Nucleus accumbens (tissue), 56 donors: ENCODE data around the gene MS4A14.
"Not testable (repeated sequence)": the region's sequence is repeated elsewhere in the genome, so short reads cannot be mapped to it uniquely, and the experiment has no call there.

Experiments used
- DNase-seq, 56 donors: peaks; one replicate each; lab custom pipeline; 2025; lab: John Stamatoyannopoulos, UW

The MS4A14 gene, protein sequence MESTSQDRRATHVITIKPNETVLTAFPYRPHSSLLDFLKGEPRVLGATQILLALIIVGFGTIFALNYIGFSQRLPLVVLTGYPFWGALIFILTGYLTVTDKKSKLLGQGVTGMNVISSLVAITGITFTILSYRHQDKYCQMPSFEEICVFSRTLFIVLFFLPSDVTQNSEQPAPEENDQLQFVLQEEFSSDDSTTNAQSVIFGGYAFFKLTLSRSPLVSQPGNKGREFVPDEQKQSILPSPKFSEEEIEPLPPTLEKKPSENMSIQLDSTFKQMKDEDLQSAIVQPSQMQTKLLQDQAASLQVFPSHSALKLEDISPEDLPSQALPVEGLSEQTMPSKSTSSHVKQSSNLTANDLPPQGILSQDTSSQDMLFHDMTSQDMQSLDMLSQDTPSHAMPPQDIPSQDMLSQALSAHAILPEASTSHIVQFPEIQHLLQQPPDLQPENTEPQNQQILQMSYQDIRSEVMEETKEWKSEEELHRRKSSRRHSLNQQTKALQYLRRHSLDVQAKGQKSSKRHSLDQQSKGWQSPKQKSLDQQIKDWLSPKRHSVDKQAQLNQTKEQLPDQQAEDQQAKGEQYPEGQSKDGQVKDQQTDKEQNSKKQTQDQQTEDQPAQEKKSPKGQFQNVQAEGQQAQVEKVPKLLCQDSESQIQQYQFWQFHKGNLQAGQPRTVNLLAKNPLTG

DNA sequence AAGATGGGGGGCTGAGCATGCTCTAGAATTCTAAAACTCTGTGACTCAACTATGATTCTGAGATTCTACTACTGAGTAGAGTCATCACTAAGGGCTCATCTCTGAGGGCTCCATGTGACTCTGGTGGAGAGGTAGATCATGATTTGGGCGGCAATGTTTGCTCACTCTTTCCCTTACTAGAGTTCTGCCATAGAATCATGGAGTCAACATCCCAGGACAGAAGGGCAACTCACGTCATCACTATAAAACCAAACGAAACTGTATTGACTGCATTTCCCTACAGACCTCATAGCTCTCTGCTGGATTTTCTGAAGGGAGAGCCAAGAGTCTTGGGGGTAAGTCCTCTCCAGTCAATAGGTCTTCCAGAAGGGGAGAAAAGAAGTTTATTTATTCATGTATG, at the start of gene MS4A14:
TSS of gene MS4A14 (plus strand) at position 78 of the 400 bp plus-strand sequence. CDS start at position 198, 120 bp downstream.
- DNase-seq = no peak

DNA sequence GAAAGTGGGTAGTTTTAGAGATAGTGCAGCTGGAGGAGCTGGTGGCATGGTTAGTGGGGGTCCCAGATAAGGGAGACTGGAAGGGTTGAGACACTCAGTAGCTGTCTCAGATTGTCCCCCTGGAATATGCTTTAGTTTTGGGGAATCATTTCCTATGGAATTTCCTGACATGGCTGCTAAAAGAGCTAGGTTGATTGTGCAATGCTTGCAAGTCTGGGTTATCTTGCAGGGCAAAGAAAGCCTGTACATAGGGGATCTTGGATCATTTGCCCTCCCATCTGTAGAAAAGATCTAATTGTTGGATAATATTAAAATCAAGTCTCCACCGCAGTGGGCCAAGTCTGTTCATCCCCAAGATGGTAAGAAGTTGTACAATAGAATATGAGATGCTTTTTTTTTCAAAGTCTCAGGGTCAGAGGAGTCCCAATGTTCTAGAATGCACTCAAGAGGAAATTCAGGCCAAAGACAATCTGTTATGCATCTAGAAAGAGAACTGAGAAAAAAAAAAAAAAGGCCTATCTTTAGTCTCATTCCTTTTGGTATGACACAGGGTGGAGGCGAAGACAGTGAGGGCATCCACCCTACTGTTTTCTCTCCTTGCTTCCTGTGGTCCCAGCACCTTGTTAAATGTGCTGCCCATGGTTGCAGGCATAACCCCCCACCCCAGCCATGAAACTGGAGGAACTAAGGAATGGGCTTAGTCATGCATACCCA, 49.0 kb upstream of the MS4A14 start:
- no peak for DNase-seq

DNA sequence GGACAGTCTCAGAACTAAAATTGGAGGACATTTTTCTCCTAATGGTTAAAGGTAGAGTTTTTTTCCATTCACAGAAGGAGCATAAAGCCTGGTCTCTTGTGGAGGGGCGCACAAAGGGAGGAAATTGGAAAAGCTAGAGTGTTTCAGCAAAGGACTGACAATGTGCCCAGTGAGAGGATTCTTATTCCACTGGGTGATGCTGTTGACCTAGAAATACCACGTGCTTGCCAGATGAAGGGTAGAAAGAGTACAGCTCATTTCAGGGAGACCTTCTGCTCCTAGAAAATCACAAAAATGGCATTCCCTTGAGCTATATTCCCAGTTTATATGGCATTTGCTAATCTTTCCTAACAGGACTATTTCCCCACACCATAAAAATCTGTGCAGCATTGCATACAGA, 48.1 kb upstream of the MS4A14 start:
- no peak for DNase-seq

DNA sequence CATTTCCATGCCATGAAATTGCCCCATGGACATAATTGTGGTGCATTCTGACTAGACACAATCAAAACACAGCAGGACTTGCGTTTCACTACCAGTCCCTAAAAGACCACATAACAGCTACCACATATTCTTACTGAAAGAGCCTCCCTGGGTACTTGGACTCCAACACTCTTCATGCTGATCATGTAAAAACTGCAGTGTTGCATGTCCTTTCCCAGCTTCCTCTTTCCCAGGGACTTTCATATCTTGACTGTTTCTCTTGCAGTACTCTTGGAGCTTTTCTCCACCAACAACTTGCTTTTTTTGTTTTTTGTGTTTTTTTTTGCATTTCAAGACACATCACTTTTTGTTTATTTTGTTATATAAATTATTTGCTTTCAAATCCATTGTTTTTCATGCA, 46.3 kb upstream of the MS4A14 start:
- no peak for DNase-seq

DNA sequence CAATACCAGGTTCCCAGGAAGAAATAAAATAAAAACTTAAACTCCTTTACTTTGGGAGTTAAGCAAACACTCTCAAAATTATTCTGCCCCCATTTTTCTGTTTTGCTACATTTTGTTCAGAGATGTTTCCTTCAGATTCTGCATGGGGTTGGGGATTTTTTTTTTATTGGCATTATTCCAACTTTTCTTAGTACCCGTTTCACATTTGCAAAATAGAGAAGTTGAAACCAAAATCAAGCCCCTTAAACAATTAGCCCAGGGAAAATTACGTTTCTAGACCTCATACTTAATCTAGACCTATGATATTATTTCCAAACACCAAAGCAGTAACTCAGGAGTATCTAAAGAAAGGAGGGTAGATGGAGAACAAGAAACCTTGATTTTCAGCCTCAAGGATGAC, 38.5 kb upstream of the MS4A14 start:
- no peak for DNase-seq

DNA sequence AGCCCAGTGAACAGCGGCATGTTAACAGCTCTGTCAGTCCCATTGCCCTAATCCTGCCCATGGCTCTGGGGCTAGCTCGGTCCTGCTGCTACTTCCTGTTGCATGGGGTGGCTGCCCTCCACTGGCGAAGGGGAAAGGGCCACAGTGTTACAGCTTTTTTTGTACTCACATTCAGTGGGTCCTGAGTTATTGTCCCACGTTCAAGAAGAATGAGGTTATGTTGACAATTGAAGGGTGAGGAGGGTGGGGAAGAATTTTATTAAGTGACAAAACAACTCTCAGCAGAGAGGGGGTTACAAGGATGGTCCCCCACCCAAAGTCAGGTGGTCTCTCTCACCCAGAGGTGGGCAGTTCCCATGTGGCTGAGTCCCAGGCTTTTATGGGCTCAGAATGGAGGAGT, 35.6 kb upstream of the MS4A14 start:
- no peak for DNase-seq

DNA sequence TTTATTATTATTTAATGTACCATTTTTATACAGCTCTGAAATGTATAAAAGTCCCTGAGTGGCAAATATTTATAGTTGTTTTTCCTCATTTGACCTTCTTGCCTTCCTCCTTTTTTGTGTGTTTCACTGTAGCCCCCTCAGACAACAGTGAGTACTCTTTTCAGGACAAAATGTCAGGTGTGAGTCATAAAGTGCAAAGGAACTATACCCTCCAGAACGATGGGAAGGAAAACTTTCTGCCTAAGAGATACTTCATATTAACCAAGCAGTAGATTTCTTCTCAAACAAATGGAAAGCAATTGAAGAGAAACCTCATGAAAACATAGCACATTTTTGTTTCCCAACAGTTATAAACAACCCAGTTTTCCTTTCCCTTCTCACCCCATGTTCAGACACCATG, 34.0 kb upstream of the MS4A14 start:
- no peak for DNase-seq

DNA sequence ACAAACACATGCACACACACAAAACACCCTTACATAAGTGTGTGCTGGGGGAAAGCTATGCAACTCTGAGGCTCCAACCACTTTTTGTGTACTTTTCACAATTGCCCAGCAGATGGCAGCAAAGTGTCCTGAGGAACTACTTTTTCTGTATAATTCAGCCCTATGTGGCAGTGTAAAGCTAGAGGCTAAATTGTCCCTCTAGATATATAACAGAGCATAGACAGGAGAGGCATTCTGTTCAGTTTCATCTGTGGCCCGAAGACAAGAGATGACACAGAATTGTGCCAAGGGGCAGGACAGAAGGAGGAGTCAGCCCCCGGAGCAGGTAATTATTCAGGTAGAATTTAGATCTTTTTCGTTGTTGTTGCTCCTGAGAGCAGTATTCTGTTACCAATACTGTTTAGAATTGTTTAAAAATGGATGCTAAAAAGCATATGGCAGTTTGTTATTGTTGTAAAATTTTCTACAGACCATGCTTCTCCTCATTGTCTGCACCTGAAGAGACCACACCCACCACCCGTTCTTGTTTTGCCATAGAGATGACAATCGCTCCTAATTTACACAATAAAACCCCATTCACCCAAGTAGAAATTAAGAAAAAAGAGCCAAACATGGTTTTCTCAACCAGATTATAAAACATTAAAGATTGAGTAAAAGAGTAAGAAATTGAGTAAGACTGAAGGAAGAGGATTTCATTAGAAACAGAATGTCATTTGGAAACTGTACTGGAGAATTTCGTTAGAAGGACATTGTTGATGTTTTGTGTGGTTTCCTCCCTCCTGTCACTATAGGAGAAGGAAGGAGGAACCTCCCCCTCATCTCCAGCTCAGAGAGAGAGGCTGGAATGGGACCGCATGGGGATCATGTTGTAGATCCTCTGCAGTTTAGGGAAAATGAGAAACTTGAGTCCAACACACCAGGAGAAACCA, 32.5 kb upstream of the MS4A14 start:
- DNase-seq = peak in 32 of 56 donors; percentile 1 to 65 (median 20)

DNA sequence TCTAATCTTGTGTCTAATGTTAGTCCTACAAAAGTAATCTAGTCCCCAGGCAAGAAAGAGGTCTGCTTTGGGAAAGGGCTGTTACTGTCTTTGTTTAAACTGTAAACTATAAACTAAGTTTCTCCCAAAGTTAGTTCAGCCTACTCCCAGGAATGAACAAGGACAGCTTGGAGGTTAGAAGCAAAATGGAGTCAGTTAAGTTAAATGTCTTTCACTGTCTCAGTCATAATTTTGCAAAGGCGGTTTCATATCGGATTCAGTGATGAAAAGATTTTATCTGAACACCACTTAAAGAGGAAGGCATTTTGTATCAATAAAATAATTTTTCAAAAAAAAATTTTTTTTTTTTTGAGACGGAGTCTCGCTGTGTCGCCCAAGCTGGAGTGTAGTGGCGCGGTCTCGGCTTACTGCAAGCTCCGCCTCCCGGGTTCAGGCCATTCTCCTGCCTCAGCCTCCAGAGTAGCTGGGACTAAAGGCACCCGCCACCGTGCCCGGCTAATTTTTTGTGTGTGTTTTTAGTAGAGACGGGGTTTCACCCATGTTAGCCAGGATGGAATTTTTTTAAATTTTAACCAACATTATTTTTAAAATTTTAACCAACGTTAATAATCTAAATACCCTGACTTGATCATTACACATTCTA, 29.9 kb upstream of the MS4A14 start:
- not testable (repeated sequence) for DNase-seq

DNA sequence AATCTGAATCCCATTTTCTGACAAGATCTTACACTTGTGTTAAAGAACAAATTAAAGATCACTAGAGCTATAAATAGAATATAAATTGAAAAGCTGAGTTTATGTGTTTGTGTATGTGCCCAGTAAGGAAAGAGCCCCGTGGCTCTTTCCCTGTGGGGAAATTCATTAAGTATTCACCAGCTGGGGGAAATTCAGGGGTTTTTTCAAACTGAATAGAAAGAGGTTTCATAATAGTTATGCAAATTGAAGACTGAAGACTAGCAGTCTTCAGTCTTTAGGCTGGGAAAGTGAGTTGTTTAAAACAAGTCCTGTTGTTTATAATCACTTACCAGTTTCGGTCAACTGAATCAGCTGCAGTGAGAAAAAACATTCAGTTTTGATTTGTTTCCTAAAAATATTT, 29.2 kb upstream of the MS4A14 start:
- DNase-seq = no peak

DNA sequence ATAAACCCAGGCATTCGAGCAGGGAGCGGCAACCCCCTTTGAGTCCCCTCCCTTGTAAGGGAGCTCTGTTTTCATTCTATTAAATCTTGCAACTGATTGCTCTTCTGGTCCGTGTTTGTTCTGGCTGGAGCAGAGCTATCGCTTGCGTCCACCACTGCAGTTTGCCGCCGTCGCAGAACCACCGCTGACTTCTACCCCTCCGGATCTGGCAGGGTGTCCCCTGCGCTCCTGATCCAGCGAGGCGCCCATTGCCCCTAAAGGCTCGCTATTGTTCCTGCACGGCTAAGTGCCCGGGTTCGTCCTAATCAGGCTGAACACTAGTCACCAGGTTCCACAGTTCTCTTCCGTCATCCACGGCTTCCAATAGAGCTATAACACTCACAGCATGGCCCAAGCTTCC, 28.4 kb upstream of the MS4A14 start:
- no peak for DNase-seq

DNA sequence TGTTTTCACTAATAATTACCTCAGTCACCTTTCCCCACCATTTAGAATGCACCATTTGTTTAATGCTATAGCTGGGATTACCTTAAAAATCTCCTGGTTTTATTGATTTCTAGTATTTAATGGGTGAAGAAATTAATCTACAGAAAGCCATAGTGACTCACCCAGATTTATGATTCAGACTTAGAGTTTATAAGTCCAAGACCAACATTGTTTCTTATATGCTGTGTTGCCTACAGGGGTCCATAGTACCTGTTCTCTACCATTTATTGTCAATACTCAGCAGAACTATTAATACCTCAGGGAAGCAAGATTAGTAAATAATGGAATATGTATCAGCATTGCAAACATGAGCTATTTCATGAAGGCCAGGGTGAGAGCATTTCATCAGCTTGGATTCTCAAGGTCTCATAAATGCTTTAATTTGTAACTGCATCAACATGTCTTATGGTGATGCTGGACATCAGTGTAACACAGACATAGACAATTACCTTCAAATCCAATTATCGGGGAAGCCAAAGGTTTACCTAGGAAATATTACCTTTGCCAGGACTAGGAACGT, 25.9 kb upstream of the MS4A14 start:
- no peak for DNase-seq

DNA sequence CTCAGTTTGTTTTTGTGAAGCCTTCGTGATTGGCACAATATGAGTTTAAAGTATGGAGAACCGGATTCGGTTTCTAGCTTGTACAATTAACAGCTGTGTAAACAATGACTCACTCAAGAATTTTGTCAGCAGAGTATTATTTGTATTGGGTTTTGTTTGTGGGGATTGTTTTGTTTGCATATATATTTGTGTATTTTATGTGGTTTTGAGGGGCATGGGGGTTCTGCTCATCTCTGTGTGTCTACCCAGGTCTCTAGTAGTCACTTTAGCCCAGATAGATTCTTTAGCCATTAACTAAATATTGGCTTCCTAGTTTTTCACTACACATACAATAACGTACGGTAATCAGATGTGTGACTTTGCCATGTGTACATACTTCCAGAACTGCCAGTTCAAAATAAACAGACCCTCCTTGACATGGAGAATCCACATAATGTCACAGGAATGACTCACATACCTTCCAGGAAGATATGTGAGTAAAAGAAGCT, 25.4 kb upstream of the MS4A14 start:
- no peak for DNase-seq

DNA sequence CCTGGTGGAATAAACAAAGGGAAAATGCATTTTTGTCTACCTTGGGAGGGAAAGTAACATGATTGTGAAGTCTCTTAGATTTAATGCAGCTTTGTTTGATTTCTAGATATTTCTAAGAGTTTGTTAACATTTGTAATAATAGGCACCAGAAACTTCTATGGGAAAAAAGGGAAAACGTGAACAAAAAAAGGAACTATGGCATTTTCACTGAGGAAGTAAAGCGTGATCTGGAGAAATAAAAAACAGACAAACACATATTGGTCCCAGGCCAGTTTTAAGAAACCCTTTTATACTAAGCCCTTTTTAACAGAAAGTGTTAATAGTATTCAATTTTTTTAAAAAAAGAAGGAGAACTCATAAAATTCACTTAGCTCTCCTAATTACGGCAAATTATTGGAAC, 24.9 kb upstream of the MS4A14 start:
- no peak for DNase-seq

DNA sequence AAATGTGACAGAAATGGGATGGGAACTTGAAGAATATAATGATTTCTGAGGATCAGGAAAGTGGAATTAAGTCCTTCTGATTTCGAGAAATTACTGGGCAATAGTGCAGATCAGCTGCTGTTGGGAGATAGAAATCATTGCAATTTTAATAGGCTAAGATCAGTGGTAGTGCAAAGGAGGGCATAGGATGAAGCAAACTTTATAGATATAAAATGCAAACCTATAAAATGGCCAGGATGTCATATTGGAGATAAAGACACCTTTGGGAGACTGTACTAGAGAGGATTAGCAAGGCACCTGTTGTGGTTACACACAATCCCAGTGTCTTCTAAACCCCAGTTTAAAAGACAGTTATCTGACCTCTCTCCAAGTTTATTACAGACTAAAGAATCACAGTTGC, 24.4 kb upstream of the MS4A14 start:
- no peak for DNase-seq

DNA sequence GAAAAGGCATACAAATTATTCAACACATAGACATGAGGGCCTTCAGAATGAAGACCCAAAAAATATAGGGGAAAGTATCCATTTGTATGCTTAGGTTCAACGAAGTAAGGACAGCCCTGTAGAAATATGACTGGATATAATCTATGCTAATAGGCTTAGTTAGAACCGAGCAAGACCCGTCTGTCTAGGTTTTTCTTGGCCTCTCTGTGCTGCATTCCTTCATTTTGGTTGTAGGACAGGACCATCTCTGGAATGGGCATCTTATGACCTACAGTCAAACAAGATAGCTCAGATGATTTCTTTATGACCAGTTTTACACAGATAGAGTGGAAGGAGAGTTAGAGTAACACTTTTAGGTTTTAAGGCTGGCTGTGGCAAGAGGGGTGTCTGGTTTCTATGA, 23.5 kb upstream of the MS4A14 start:
- DNase-seq = no peak

DNA sequence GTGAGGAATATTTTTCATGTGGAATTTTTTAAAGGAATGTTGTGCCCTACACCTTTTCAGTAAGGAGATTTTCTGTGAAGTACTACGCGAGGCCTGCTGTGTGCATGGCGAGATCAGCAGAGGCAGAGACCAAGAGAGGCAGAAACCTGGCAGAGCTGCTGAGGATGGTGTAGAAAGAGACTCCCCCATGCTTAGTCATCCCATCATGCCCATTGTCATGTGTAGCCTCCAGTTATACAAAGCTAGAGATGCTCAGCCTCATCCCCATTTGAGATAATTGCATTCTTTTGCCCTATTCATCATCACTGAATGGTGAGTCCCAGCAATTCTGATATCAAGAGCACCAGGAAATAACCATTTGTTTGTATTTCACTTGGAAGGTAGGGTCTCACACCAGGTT, 20.9 kb upstream of the MS4A14 start:
- DNase-seq = no peak

DNA sequence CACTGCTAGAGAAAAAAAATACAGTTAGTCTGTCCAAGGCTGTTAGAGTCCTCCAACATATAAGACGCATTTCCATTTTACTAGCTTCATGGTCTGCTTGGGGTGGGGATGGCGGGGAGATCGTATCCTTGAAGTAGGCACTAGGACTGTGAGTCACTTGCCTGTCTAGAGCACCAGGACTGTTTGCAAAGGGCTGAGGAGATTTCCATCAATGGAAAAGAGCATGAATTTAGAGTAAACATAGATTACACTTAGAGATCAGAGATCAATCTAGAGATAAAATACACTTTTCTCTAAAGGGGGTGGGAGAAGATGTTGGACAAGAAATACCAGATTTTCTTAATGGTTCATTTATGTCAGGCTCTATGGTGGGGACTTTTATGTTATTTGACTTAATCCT, 19.7 kb upstream of the MS4A14 start:
- no peak for DNase-seq

DNA sequence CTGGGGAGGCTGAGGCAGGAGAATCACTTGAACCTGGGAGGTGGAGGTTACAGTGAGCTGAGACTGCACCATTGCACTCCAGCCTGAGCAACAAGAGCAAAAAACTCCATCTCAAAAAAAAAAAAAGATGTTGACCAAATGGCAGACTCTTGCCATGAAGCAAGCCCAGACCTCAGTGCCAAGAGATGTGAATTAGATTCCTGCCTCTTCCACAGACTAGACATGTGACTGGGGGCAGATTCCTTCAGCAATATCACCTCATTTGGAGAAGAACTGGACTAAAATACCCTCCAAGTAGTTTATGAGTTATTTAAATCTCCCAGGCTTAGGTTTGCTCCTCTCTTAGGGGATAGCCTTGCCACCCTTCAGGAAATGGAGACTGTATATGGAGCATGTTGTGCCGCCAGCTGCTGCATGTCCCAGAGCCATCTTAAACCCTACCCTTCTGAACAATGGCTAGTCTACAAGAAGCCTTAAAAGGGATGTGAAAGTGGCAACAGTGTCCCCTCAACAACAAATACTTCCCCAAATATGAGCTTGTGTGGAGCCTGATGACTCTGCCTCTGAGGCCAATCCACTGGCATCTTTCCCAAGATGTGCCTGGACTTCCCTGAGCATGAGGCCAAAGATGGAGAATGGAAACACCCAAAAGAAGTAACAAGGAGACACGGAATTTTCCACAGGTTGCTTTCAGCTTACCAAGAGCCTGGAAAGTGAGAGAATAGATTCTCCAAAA, 18.7 kb upstream of the MS4A14 start:
- DNase-seq = peak in 18 of 56 donors; percentile 0 to 49 (median 12)
